LNCAP (cell line): ENCODE measurements around the gene MCOLN1.

Experiments
- CTCF ChIP-seq: fragments of 450-650 bp; IDR thresholded peaks from 2 replicates; pipeline ENCODE4 v1.5.1; 2017; ENCODE audit warnings: mild to moderate bottlenecking

Gene MCOLN1

GRCh38 chr19:7545904-7546303 lies 23.5 kb downstream of the MCOLN1 start:
- TF ChIP-seq CTCF, result no peak

GRCh38 chr19:7547159-7547558 lies 24.7 kb downstream of the MCOLN1 start:
- TF ChIP-seq CTCF, result no peak

GRCh38 chr19:7549429-7550148 lies 27.2 kb downstream of the MCOLN1 start:
- TF ChIP-seq CTCF, result no peak

- TF ChIP-seq CTCF, result no peak
Observed at GRCh38 chr19:7550169-7550770, 27.8 kb downstream of the MCOLN1 start.

GRCh38 chr19:7550987-7551761 lies 28.8 kb downstream of the MCOLN1 start:
- no peak for TF ChIP-seq CTCF

- no peak for TF ChIP-seq CTCF
Observed at GRCh38 chr19:7552781-7553180, 30.4 kb downstream of the MCOLN1 start.

GRCh38 chr19:7554565-7554964 lies 32.1 kb downstream of the MCOLN1 start:
- no peak for TF ChIP-seq CTCF
